Bronchial epithelial cell (primary cell): ENCODE measurements around the gene WFS1. TPM values are rescaled to one million over a fixed set of nuclear protein-coding genes. Genes with fewer than 3 reads are reported as not detected.

Source experiments
- DNase-seq: peaks from one replicate; pipeline ENCODE4 v3.0.0-alpha.2; 2010; ENCODE audit warnings: low read depth
- FAIRE-seq: peaks from 2 replicates; lab custom pipeline; 2011; peaks lifted over from hg19 to GRCh38; lab: Jason Lieb, UNC
- H3K27me3 ChIP-seq: 2 replicates; pipeline ENCODE4 v1.5.1; 2011; ENCODE audit warnings: low read length; ENCODE audit not compliant: control insufficient read depth, insufficient read depth
- H3K36me3 ChIP-seq: 2 replicates; pipeline ENCODE4 v1.5.1; 2011; ENCODE audit warnings: low read length; ENCODE audit not compliant: control insufficient read depth, insufficient read depth
- H3K4me3 ChIP-seq: 2 replicates; pipeline ENCODE4 v1.5.1; 2011; ENCODE audit warnings: mild to moderate bottlenecking, low read depth, low read length, control low read depth
- total RNA-seq: library from RNA; depleted of rRNA; stranded (reverse); fragments of >200 nt; gene quantifications from 2 replicates; pipeline ENCODE4 v1.2.1, GENCODE V29; 2014
- TF ChIP-seq, protein P1 (sequence below): IDR thresholded peaks from 2 replicates; pipeline ENCODE4 v1.5.1; 2011; ENCODE audit warnings: mild to moderate bottlenecking, moderate library complexity, low read length, control low read depth, inconsistent platforms; ENCODE audit not compliant: insufficient read depth, severe bottlenecking

The WFS1 gene
- total RNA-seq, 1 donor from 2014 or later = 7.9 TPM

DNA sequence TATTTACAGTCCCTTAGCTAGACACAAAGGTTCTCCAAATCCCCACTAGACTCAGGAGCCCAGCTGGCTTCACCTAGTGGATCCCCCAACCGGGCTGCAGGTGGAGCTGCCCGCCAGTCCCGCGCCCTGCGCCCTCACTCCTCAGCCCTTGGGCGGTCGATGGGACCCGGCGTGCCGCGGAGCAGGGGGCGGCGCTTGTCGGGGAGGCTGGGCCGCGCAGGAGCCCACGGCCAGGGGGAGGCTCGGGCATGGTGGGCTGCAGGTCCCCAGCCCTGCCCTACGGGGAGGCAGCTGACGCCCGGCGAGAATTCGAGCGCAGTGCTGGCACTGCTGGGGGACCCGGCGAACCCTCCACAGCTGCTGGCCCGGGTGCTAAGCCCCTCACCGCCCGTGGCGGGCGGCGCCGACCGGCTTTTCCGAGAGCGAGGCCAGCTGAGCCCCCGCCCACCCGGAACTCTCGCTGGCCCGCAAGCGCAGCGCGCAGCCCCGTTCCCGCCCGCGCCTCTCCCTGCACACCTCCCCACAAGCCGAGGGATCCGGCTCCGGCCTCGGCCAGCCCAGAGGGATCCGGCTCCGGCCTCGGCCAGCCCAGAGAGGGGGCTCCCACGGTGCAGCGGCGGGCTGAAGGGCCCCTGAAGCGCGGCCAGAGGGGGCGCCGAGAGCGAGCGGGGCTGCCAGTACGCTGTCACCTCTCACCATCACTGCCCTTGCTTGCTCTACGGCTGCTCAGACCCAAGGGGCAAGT is 39.4 kb downstream of the WFS1 start:
- Histone ChIP-seq H3K36me3 (no peaks in the 10 kb centered on the region), H3K27me3 (peaks cover 3% of the 10 kb centered on the region), H3K4me3 (no peak overlapping the region)
- no peak for FAIRE-seq
- DNase-seq = no peak
- TF ChIP-seq, protein P1, sequence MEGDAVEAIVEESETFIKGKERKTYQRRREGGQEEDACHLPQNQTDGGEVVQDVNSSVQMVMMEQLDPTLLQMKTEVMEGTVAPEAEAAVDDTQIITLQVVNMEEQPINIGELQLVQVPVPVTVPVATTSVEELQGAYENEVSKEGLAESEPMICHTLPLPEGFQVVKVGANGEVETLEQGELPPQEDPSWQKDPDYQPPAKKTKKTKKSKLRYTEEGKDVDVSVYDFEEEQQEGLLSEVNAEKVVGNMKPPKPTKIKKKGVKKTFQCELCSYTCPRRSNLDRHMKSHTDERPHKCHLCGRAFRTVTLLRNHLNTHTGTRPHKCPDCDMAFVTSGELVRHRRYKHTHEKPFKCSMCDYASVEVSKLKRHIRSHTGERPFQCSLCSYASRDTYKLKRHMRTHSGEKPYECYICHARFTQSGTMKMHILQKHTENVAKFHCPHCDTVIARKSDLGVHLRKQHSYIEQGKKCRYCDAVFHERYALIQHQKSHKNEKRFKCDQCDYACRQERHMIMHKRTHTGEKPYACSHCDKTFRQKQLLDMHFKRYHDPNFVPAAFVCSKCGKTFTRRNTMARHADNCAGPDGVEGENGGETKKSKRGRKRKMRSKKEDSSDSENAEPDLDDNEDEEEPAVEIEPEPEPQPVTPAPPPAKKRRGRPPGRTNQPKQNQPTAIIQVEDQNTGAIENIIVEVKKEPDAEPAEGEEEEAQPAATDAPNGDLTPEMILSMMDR = no peak

DNA sequence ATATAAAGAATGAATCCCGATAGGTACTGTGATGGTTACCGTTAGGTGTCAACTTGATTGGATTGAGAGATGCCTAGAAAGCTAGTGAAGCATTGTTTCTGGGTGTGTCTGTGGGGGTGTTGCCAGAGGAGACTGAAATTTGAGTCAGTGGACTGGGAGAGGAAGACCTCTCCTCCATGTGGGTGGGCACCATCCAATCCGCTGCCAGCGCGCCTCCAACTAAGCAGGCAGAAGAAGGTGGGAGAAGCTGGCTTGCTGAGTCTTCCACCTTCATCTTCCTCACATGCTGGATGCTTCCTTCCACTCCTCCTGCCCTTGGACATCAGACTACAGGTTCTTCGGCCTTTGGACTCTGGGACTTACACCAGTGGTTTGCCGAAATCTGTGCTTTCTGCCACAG is 40.1 kb downstream of the WFS1 start:
- Histone ChIP-seq H3K27me3 (peaks cover 3% of the 10 kb centered on the region), H3K36me3 (no peaks in the 10 kb centered on the region), H3K4me3 (no peak overlapping the region)
- no peak for FAIRE-seq
- TF ChIP-seq, protein P1 = no peak
- no peak for DNase-seq

DNA sequence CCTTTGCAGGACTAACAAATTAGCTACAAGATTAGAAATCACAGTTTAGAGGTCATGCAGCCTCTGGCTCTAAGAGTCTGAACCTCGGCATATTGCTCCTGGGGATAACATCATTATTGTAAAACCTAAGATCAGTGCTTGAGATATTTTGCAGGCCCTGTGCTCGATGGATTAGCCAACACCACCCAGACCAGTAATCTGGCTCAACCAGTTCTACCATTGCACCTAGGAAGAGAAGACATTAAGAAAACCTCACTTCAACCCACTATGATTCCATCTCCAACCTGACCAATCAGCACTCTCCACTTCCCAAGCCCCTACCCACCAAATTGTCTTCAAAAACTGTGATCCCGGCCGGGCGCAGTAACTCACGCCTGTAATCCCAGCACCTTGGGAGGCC is 43.6 kb downstream of the WFS1 start:
- no peak overlapping the region for H3K4me3 ChIP-seq
- TF ChIP-seq, protein P1 = no peak
- H3K27me3 ChIP-seq = peaks cover 3% of the 10 kb centered on the region
- FAIRE-seq (no peak), DNase-seq (peak; percentile 22)
- no peaks in the 10 kb centered on the region for H3K36me3 ChIP-seq

GRCh38 chr4:6316461-6317003 is 46.9 kb downstream of the WFS1 start:
- H3K36me3 ChIP-seq = no peaks in the 10 kb centered on the region
- DNase-seq = no peak
- FAIRE-seq = no peak
- TF ChIP-seq, protein P1 = no peak
- no peak overlapping the region for H3K4me3 ChIP-seq
- no peaks in the 10 kb centered on the region for H3K27me3 ChIP-seq

DNA sequence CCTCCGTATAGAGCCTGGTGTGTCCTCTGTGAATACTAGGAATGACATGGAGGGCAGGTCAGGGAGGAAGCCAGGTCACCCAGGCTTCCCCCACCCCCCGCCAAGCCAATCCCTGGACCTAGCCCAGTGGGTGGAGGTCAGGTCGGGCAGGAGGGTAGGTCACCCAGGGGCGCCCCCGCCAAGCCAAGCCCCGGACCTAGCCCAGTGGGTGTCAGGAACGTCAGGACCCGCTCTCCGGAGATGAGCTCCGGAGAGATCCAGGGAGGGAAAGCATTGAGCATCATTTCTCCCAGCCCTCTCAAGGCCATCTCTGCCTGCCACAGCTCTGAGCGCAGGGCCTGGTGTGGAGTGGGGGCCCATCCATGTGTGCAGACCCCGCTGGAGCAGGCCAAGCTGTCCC is 48.6 kb downstream of the WFS1 start:
- no peak for DNase-seq
- TF ChIP-seq, protein P1 = no peak
- Histone ChIP-seq H3K27me3 (no peaks in the 10 kb centered on the region), H3K36me3 (no peaks in the 10 kb centered on the region), H3K4me3 (no peak overlapping the region)
- FAIRE-seq = no peak
